ENCODE measurements around the gene TNFRSF17. TPM values are rescaled to one million over a fixed set of nuclear protein-coding genes. Genes with fewer than 3 reads are reported as not detected.

The TNFRSF17 gene
- total and polyA plus RNA-seq, 2 of the 13 experiments (the other 11 are each of a cell fraction or from before 2014, with no cell fraction given) = not detected

DNA sequence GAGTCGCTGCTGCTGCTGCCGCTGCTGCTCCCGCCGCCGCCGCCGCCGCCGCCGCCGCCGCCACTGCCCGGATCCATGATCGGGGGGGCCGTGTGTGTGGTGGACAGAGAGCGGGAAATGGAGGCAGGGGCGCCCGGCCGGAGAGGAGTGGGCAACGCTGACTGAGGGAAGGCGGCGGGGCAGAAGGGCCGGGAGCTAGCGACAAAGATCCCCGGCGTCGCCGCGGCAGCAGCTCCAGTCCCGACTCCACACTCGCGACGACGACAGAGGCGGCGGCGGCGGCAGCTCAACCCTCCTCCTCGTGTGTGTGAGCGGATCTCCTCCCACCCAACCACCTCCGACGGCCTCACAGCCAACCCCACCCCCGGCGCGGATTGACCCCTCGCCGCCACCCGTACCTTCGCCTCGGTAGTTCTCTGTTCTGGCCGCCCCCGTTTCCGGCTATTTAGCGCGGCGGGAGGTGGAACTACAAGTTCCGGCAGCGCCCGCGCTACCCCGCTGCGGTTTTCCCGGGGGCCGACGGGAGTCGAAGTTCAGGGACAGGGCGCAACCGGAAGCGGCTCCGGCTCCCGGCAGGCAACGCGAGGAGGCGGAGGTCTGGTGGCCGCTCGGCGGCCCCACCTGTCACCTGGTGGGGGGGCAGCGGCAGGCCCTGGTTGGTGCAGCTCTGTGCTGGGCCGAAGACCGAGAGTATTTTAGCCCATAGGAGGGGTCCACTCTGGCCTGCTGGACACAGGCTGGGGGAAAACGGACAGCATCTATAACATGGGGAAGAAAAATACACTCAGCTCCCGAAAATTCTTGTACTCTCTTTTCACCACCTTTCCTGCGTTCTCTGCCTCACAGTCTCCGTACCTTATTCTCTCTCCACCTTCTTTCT, 49.1 kb upstream of the TNFRSF17 start, which contains the start of gene GSPT1:
TSS of gene GSPT1 (minus strand) at position 313 of the 880 bp plus-strand sequence. CDS start at position 77, 236 bp downstream.
- peak within 1 kb of the TSS; percentile 94 for H3K27ac ChIP-seq (ENCODE audit: extremely low read length, insufficient read depth, low read length)
- ChIA-PET CTCF (ENCODE audit: low intra/inter-chr PET ratio, low total read pairs) (no interaction called here), POLR2A (interaction anchor here (0.6 to 2.5 kb wide), 30 partner anchors 9 to 1396 kb away, joined by 3 to 25 read pairs (median 4); partner anchors contain the start of genes RSL1D1, SNX29, TXNDC11 and ZC3H7A)
- under 1% methylated on average over 64 of the region's 84 CpGs for WGBS (ENCODE audit: low lambda C conversion rate)
- H3K27me3 ChIP-seq (ENCODE audit: control insufficient read depth in 1 of 2, insufficient read depth in 2 of 2, low read length in 2 of 2) = no peaks in the 10 kb centered on the region; a peak in 1 of 5 replicates
- H3K4me1 ChIP-seq (ENCODE audit: insufficient read depth, low read length) = peaks cover 48% of the 10 kb centered on the region
- peak within 1 kb of the TSS; percentile 94 for H3K4me2 ChIP-seq (ENCODE audit: low read depth, low read length)
- in situ Hi-C loops (cut with HindIII; ENCODE audit: extremely low pct_ligation_motif_present, low pct_unique_long_range_greater_than_20kb) = no loop called here
- ATAC-seq = peak; percentile 92
- H3K79me2 ChIP-seq (ENCODE audit: insufficient read depth, low read length) = peaks cover 45% of the 10 kb centered on the region
- H2AFZ ChIP-seq (ENCODE audit: low read length) = peak within 1 kb of the TSS; percentile 97
- no peak for FAIRE-seq
- intact Hi-C loops (cut with micrococcal nuclease; ENCODE audit: unreplicated experiment) = loop anchor here (1.0 to 10.0 kb wide), 5 partner anchors 33 to 296 kb away; partner anchors contain the start of genes SNX29 and TXNDC11
- peak within 1 kb of the TSS; percentile 95 for H3K9ac ChIP-seq (ENCODE audit: insufficient read depth, low read depth, low read length)
- peak; percentile 99 for DNase-seq (ENCODE audit: low spot score)
- peaks cover 40% of the 10 kb centered on the region for H4K20me1 ChIP-seq (ENCODE audit: insufficient read depth, low read length)
- peak within 1 kb of the TSS; percentile 74 to 98 (median 97) for H3K4me3 ChIP-seq (replicated peaks in 1 of 3; ENCODE audit: insufficient read depth in 1 of 3, low read depth in 2 of 3, low read length in 3 of 3)
- H3K9me3 ChIP-seq (ENCODE audit: low read length) = no peaks in the 10 kb centered on the region
- no peaks in the 10 kb centered on the region; a peak in 2 of 5 replicates for H3K36me3 ChIP-seq (replicated peaks in 1 of 2; ENCODE audit: control insufficient read depth in 1 of 2, insufficient read depth in 2 of 2, low read length in 2 of 2)
- TSS peak; percentile 28 for BruUV-seq (replicated peaks)
- TF ChIP-seq CEBPG (CRISPR knock-in tag; IDR thresholded peaks at IDR 0.05) (no peak), SKI (IDR thresholded peaks at IDR 0.05; ENCODE audit: partially characterized antibody) (peak; percentile 97), ZNF749 (CRISPR knock-in tag; IDR thresholded peaks at IDR 0.05; ENCODE audit: borderline replicate concordance) (peak; percentile 92), TRIM24 (CRISPR knock-in tag; IDR thresholded peaks at IDR 0.05) (no peak), EEA1 (CRISPR knock-in tag; IDR thresholded peaks at IDR 0.05; ENCODE audit: borderline replicate concordance) (peak; percentile 40; the same call in 1 of the 2 replicates), ZNF329 (CRISPR knock-in tag; IDR thresholded peaks at IDR 0.05; ENCODE audit: low read depth) (no peak)
- TF ChIP-seq, protein P1, sequence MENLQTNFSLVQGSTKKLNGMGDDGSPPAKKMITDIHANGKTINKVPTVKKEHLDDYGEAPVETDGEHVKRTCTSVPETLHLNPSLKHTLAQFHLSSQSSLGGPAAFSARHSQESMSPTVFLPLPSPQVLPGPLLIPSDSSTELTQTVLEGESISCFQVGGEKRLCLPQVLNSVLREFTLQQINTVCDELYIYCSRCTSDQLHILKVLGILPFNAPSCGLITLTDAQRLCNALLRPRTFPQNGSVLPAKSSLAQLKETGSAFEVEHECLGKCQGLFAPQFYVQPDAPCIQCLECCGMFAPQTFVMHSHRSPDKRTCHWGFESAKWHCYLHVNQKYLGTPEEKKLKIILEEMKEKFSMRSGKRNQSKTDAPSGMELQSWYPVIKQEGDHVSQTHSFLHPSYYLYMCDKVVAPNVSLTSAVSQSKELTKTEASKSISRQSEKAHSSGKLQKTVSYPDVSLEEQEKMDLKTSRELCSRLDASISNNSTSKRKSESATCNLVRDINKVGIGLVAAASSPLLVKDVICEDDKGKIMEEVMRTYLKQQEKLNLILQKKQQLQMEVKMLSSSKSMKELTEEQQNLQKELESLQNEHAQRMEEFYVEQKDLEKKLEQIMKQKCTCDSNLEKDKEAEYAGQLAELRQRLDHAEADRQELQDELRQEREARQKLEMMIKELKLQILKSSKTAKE (CRISPR knock-in tag; IDR thresholded peaks at IDR 0.05; ENCODE audit: borderline replicate concordance) = peak; percentile 89
- TF ChIP-seq, protein P2, sequence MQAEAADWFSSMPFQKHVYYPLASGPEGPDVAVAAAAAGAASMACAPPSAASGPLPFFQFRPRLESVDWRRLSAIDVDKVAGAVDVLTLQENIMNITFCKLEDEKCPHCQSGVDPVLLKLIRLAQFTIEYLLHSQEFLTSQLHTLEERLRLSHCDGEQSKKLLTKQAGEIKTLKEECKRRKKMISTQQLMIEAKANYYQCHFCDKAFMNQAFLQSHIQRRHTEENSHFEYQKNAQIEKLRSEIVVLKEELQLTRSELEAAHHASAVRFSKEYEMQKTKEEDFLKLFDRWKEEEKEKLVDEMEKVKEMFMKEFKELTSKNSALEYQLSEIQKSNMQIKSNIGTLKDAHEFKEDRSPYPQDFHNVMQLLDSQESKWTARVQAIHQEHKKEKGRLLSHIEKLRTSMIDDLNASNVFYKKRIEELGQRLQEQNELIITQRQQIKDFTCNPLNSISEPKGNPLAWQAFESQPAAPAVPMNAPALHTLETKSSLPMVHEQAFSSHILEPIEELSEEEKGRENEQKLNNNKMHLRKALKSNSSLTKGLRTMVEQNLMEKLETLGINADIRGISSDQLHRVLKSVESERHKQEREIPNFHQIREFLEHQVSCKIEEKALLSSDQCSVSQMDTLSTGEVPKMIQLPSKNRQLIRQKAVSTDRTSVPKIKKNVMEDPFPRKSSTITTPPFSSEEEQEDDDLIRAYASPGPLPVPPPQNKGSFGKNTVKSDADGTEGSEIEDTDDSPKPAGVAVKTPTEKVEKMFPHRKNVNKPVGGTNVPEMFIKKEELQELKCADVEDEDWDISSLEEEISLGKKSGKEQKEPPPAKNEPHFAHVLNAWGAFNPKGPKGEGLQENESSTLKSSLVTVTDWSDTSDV (CRISPR knock-in tag; IDR thresholded peaks at IDR 0.05) = no peak
- TF ChIP-seq, protein P3, sequence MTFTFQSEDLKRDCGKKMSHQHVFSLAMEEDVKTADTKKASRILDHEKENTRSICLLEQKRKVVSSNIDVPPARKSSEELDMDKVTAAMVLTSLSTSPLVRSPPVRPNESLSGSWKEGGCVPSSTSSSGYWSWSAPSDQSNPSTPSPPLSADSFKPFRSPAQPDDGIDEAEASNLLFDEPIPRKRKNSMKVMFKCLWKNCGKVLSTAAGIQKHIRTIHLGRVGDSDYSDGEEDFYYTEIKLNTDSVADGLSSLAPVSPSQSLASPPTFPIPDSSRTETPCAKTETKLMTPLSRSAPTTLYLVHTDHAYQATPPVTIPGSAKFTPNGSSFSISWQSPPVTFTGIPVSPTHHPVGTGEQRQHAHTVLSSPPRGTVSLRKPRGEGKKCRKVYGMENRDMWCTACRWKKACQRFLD (CRISPR knock-in tag; IDR thresholded peaks at IDR 0.05; ENCODE audit: borderline replicate concordance) = peak; percentile 97
- TF ChIP-seq, protein P4, sequence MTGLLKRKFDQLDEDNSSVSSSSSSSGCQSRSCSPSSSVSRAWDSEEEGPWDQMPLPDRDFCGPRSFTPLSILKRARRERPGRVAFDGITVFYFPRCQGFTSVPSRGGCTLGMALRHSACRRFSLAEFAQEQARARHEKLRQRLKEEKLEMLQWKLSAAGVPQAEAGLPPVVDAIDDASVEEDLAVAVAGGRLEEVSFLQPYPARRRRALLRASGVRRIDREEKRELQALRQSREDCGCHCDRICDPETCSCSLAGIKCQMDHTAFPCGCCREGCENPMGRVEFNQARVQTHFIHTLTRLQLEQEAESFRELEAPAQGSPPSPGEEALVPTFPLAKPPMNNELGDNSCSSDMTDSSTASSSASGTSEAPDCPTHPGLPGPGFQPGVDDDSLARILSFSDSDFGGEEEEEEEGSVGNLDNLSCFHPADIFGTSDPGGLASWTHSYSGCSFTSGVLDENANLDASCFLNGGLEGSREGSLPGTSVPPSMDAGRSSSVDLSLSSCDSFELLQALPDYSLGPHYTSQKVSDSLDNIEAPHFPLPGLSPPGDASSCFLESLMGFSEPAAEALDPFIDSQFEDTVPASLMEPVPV (CRISPR knock-in tag; IDR thresholded peaks at IDR 0.05) = peak; percentile 89
- TF ChIP-seq, protein P5, sequence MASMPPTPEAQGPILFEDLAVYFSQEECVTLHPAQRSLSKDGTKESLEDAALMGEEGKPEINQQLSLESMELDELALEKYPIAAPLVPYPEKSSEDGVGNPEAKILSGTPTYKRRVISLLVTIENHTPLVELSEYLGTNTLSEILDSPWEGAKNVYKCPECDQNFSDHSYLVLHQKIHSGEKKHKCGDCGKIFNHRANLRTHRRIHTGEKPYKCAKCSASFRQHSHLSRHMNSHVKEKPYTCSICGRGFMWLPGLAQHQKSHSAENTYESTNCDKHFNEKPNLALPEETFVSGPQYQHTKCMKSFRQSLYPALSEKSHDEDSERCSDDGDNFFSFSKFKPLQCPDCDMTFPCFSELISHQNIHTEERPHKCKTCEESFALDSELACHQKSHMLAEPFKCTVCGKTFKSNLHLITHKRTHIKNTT (CRISPR knock-in tag; IDR thresholded peaks at IDR 0.05) = peak; percentile 97; the same call in 1 of the 2 replicates

All from HepG2 (cell line).